Astrocyte of the spinal cord (primary cell): Measurements from ENCODE around the gene CEACAM20.

ENCODE experiments used
- DNase-seq: peaks from one replicate; pipeline ENCODE4 v3.0.0; 2011; ENCODE audit warnings: low read depth, low spot score
- H3K4me3 ChIP-seq: 2 replicates; pipeline ENCODE4 v1.5.1; 2011; ENCODE audit warnings: low read depth, mild to moderate bottlenecking, low read length, moderate library complexity
- in situ Hi-C: cut with HindIII; loops from 2 replicates; pipeline ENCODE4 v1.10.0; 2017; ENCODE audit warnings: low sequenced_read_pairs
- TF ChIP-seq, protein P1 (sequence below): IDR thresholded peaks from 2 replicates; pipeline ENCODE4 v1.5.1; 2012; ENCODE audit warnings: low read depth, mild to moderate bottlenecking, low read length, inconsistent platforms

CEACAM20 gene

DNA sequence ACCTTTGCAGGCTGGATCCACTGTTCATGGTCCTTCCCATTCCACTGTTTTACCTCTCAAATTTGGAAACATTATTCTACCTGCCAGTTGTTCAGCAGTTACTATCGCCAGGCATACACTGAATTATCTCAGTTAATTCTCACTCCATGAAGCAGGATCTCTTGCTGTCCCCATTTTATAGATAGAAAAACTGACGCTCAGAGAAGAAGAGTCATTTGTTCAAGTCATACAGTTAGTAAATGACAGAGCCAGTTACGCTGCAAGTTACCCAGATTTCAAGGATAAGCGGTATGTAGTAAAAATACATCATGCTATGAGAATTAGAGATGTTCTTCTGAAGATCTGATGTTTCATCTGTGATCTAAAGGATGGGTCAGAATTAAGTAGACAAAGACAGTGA, 43.7 kb upstream of the CEACAM20 start:
- in situ Hi-C loops: no loop called here
- no peak for DNase-seq
- TF ChIP-seq, protein P1, sequence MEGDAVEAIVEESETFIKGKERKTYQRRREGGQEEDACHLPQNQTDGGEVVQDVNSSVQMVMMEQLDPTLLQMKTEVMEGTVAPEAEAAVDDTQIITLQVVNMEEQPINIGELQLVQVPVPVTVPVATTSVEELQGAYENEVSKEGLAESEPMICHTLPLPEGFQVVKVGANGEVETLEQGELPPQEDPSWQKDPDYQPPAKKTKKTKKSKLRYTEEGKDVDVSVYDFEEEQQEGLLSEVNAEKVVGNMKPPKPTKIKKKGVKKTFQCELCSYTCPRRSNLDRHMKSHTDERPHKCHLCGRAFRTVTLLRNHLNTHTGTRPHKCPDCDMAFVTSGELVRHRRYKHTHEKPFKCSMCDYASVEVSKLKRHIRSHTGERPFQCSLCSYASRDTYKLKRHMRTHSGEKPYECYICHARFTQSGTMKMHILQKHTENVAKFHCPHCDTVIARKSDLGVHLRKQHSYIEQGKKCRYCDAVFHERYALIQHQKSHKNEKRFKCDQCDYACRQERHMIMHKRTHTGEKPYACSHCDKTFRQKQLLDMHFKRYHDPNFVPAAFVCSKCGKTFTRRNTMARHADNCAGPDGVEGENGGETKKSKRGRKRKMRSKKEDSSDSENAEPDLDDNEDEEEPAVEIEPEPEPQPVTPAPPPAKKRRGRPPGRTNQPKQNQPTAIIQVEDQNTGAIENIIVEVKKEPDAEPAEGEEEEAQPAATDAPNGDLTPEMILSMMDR: no peak
- no peak overlapping the region for H3K4me3 ChIP-seq

DNA sequence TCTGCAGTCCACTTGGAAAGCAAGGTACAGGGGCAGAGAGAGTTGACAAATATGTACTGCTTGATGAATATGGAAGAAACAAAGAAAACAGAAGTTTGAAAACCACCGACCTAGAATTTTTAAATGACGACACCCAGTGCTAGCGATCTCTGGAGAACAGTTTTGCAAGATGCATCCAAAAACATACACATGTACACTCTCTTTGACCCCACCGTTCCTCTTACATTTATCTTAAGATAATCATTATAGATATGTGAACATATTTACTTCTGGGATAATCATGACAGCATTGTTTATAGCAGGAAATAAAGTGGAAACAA, 43.1 kb upstream of the CEACAM20 start:
- no peak overlapping the region for H3K4me3 ChIP-seq
- TF ChIP-seq, protein P1: no peak
- in situ Hi-C loops: no loop called here
- no peak for DNase-seq

- TF ChIP-seq, protein P1: no peak
- in situ Hi-C loops: no loop called here
- no peak for DNase-seq
- H3K4me3 ChIP-seq: no peak overlapping the region
These were observed 42.5 kb upstream of the CEACAM20 start for GRCh38 chr19:44571830-44572580.

DNA sequence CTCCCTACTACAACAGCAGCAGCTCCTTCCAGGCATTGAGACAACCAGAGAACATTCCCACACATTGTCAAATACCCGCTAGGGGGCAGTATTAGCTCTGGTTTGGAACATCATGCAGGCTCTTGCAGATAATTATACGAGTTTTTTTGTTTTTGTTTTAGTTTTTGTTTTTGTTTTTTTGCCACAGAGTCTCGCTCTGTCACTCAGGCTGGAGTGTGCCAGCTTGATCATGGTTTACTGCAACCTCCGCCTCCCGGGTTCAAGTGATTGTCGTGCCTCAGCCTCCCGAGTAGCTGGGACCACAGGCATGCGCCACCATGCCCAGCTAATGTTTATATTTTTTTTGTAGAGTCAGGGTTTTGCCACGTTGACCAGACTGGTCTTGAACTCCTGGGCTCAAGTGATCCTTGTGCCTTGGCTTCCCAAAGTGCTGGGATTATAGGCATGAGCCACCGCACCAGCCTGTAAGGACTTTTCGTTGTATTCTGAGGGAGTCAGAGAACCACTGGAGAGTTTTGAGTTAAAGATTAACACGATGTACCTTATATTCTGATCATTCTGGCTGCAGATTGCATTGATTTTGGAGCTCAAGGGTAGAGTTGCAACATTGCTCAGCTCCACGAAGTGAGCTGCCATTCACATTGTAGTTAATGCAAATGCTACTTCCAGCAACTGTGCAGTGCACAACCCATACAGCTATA, 41.7 kb upstream of the CEACAM20 start:
- H3K4me3 ChIP-seq: no peak overlapping the region
- in situ Hi-C loops: no loop called here
- TF ChIP-seq, protein P1: peak; percentile 73
- DNase-seq: peak; percentile 80

DNA sequence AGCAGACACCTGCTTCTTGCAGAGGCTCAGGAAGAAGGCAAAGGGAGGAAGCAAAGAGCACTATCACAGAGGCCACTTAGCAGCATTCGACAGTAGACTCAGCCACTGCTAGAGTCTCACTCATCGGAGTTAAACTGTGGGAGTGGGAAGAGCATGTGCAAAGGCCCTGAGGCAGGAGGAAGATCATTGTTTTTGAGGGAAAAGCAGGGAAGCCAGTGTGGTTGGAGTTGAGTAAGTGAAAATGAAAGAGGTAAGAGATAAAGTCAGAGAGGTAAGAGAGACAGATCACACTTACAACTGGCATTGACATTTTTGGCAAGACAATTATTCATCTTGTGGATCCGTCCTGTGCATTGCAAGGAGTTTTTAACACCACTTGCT, 41.1 kb upstream of the CEACAM20 start:
- in situ Hi-C loops: no loop called here
- TF ChIP-seq, protein P1: no peak
- no peak for DNase-seq
- H3K4me3 ChIP-seq: no peak overlapping the region

GRCh38 chr19:44567745-44568144, 38.3 kb upstream of the CEACAM20 start:
- in situ Hi-C loops: no loop called here
- H3K4me3 ChIP-seq: no peak overlapping the region
- DNase-seq: no peak
- TF ChIP-seq, protein P1: no peak
